ENCODE results near the gene ENTR1.

DNA sequence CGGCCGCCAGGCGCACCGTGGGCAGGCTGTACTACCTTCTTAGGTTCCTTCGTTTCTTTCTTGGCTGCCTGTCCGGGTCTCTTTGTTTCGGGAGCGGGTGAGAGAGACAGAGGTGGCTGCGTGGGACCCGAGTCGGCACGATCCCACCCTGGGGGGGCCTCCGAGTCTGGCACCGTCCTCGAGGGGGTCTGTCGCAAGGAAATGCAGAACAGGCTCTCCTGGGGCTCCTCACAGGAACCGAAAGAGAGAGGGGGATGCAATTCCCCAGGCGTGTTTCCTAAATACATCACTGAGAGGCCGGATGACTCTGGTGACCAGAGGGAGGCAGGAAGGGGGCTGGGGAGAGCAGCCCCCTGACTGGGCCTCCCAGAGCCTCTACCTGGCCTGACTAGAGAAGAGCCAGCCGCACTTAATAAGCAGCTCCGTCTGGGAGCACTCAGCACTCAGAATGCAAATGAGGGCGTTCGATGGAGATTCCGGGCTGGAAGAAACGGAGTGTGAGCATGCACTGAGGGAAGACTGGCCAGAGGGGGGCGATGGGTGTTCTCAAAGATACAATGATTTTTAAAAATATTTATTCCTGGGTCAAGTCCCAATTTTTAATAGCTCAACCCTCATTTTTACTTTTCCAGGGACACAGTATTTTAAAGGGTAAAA is 40.9 kb upstream of the ENTR1 start:
- no peak for TF ChIP-seq POLR2AphosphoS5 (IDR thresholded peaks at IDR 0.05; ENCODE audit: low read depth, low read length)
- no peak for TF ChIP-seq TAF1 (IDR thresholded peaks at IDR 0.05; ENCODE audit: borderline replicate concordance, low read depth, low read length)
